Measurements from ENCODE around the gene FAM222B. TPM values are rescaled to one million over a fixed set of nuclear protein-coding genes. Genes with fewer than 3 reads are reported as not detected.
A peak's percentile ranks its signal among the peaks of the same experiment; 100 is the strongest.
"Not testable (repeated sequence)": the region's sequence is repeated elsewhere in the genome, so short reads cannot be mapped to it uniquely, and the experiment has no call there.

FAM222B gene
- total RNA-seq, 1 experiment from 2014 or later, result 37.7 TPM

DNA sequence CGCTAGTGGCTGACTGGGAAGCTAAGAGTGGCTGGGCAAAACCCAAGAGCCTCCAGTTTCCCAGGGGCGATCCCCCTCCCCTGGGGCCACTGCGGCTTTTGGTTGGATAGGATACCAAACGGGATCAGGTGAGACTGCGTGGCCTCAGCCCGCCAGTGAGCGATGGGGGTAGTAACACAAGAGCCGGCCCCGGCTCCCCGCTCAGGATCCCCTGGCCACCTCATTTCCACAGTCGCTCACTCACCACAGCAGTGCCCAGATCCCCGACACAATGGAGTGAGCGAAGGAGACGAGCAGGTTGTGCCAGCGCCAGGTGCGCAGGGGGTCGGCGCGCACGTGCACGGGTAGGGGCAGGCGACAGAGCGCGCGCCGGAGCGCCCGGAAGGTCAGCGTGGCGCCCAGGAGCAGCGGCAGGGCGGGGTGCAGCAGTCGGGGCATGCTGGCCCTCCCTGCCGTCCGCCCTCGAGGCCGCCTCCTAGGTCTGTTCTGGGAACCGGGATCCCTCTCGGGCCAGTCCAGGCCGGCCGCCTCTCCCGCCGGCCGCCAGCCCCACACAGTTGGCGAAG lies 116.8 kb downstream of the FAM222B start:
- TF ChIP-seq, protein P1, sequence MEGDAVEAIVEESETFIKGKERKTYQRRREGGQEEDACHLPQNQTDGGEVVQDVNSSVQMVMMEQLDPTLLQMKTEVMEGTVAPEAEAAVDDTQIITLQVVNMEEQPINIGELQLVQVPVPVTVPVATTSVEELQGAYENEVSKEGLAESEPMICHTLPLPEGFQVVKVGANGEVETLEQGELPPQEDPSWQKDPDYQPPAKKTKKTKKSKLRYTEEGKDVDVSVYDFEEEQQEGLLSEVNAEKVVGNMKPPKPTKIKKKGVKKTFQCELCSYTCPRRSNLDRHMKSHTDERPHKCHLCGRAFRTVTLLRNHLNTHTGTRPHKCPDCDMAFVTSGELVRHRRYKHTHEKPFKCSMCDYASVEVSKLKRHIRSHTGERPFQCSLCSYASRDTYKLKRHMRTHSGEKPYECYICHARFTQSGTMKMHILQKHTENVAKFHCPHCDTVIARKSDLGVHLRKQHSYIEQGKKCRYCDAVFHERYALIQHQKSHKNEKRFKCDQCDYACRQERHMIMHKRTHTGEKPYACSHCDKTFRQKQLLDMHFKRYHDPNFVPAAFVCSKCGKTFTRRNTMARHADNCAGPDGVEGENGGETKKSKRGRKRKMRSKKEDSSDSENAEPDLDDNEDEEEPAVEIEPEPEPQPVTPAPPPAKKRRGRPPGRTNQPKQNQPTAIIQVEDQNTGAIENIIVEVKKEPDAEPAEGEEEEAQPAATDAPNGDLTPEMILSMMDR (IDR thresholded peaks at IDR 0.05; ENCODE audit: unreplicated experiment), result no peak
- CTCF ChIA-PET, result interaction anchor here (0.6 to 4.8 kb wide), 9 partner anchors 23 to 392 kb away, joined by 3 to 228 read pairs (median 14); partner anchors contain the start of gene PHF12
- Mint-ChIP-seq H3K36me3 (ENCODE audit: insufficient read depth, unreplicated experiment) (peaks cover 85% of the 10 kb centered on the region), H3K27me3 (ENCODE audit: unreplicated experiment) (no peaks in the 10 kb centered on the region), H3K4me1 (ENCODE audit: low read depth, unreplicated experiment) (peaks cover 37% of the 10 kb centered on the region), H3K27ac (ENCODE audit: unreplicated experiment) (peak overlapping the region; percentile 99), H3K9me3 (ENCODE audit: low read depth, unreplicated experiment) (no peaks in the 10 kb centered on the region), H3K4me3 (ENCODE audit: low read depth, unreplicated experiment) (peak overlapping the region; percentile 89)
- peak; percentile 76 for DNase-seq
- no TSS peak for BruUV-seq (replicated peaks)
- intact Hi-C loops (cut with micrococcal nuclease; ENCODE audit: unreplicated experiment), result loop anchor here (10.0 kb wide), 3 partner anchors 79 to 389 kb away; no protein-coding TSS in a partner anchor

GRCh38 chr17:28725166-28725659 lies 117.4 kb downstream of the FAM222B start:
- BruUV-seq (replicated peaks), result no TSS peak
- Mint-ChIP-seq H3K27ac (ENCODE audit: unreplicated experiment) (peak overlapping the region; percentile 99), H3K9me3 (ENCODE audit: low read depth, unreplicated experiment) (no peaks in the 10 kb centered on the region), H3K4me3 (ENCODE audit: low read depth, unreplicated experiment) (peak overlapping the region; percentile 89), H3K27me3 (ENCODE audit: unreplicated experiment) (no peaks in the 10 kb centered on the region), H3K36me3 (ENCODE audit: insufficient read depth, unreplicated experiment) (peaks cover 90% of the 10 kb centered on the region), H3K4me1 (ENCODE audit: low read depth, unreplicated experiment) (peaks cover 37% of the 10 kb centered on the region)
- CTCF ChIA-PET, result interaction anchor here (4.8 kb wide), 1 partner anchor 23 kb away, joined by 228 read pairs; no protein-coding TSS in a partner anchor
- intact Hi-C loops (cut with micrococcal nuclease; ENCODE audit: unreplicated experiment), result loop anchor here (10.0 kb wide), 3 partner anchors 80 to 390 kb away; no protein-coding TSS in a partner anchor
- TF ChIP-seq, protein P1 (IDR thresholded peaks at IDR 0.05; ENCODE audit: unreplicated experiment), result peak; percentile 13
- no peak for DNase-seq

- Mint-ChIP-seq H3K4me1 (ENCODE audit: low read depth, unreplicated experiment) (peaks cover 33% of the 10 kb centered on the region), H3K36me3 (ENCODE audit: insufficient read depth, unreplicated experiment) (peaks cover 96% of the 10 kb centered on the region), H3K4me3 (ENCODE audit: low read depth, unreplicated experiment) (peak overlapping the region; percentile 89), H3K27me3 (ENCODE audit: unreplicated experiment) (no peaks in the 10 kb centered on the region), H3K27ac (ENCODE audit: unreplicated experiment) (peak overlapping the region; percentile 99), H3K9me3 (ENCODE audit: low read depth, unreplicated experiment) (no peaks in the 10 kb centered on the region)
- CTCF ChIA-PET, result interaction anchor here (4.8 kb wide), 1 partner anchor 24 kb away, joined by 228 read pairs; no protein-coding TSS in a partner anchor
- TSS peak; percentile 60 for BruUV-seq (replicated peaks)
- TF ChIP-seq, protein P1 (IDR thresholded peaks at IDR 0.05; ENCODE audit: unreplicated experiment), result no peak
- no peak for DNase-seq
- intact Hi-C loops (cut with micrococcal nuclease; ENCODE audit: unreplicated experiment), result loop anchor here (5.0 to 10.0 kb wide), 4 partner anchors 80 to 390 kb away; no protein-coding TSS in a partner anchor
These were observed 118.0 kb downstream of the FAM222B start for GRCh38 chr17:28724500-28725165.

- H3K4me1 Mint-ChIP-seq (ENCODE audit: low read depth, unreplicated experiment), result peaks cover 33% of the 10 kb centered on the region
- H3K36me3 Mint-ChIP-seq (ENCODE audit: insufficient read depth, unreplicated experiment), result peaks cover 100% of the 10 kb centered on the region
- BruUV-seq (replicated peaks), result not testable (repeated sequence)
These were observed 118.6 kb downstream of the FAM222B start for GRCh38 chr17:28723836-28724499.

More at GRCh38 chr17:28723836-28724499, 118.6 kb downstream of the FAM222B start:
- H3K27me3 Mint-ChIP-seq (ENCODE audit: unreplicated experiment); H3K9me3 Mint-ChIP-seq (ENCODE audit: low read depth, unreplicated experiment); CTCF ChIA-PET; DNase-seq: not testable (repeated sequence)
- peak overlapping the region; percentile 89 for H3K4me3 Mint-ChIP-seq (ENCODE audit: low read depth, unreplicated experiment)
- intact Hi-C loops (cut with micrococcal nuclease; ENCODE audit: unreplicated experiment), result loop anchor here (5.0 to 10.0 kb wide), 4 partner anchors 81 to 391 kb away; no protein-coding TSS in a partner anchor
- H3K27ac Mint-ChIP-seq (ENCODE audit: unreplicated experiment), result peak overlapping the region; percentile 99

All from Calu3 (cell line).